NCI-H82 treated with DMSO at 0.1 percent for 48 hours (cell line): ENCODE data around the gene RMDN2.
"Not testable (repeated sequence)": the region's sequence is repeated elsewhere in the genome, so short reads cannot be mapped to it uniquely, and the experiment has no call there.

Experiments
- DNase-seq: peaks from one replicate; lab custom pipeline; 2025; ENCODE audit not compliant: unreplicated experiment; lab: John Stamatoyannopoulos, UW

RMDN2 gene

GRCh38 chr2:37985333-37985732 lies 60.2 kb downstream of the RMDN2 start:
- no peak for DNase-seq

GRCh38 chr2:37987098-37987775 lies 62.1 kb downstream of the RMDN2 start:
- no peak for DNase-seq

GRCh38 chr2:37992601-37993000 lies 67.5 kb downstream of the RMDN2 start:
- no peak for DNase-seq

GRCh38 chr2:37993143-37993542 lies 68.1 kb downstream of the RMDN2 start:
- DNase-seq, result no peak

- no peak for DNase-seq
These were observed 72.5 kb downstream of the RMDN2 start for GRCh38 chr2:37997629-37998028.

GRCh38 chr2:38000485-38001222 lies 75.6 kb downstream of the RMDN2 start:
- DNase-seq, result no peak

GRCh38 chr2:38010187-38010586 lies 85.1 kb downstream of the RMDN2 start:
- DNase-seq, result not testable (repeated sequence)

GRCh38 chr2:38010995-38011394 lies 85.9 kb downstream of the RMDN2 start:
- no peak for DNase-seq

GRCh38 chr2:38013158-38013752 lies 88.2 kb downstream of the RMDN2 start:
- no peak for DNase-seq

- DNase-seq, result no peak
These were observed 91.1 kb downstream of the RMDN2 start for GRCh38 chr2:38016219-38016618.

GRCh38 chr2:38017836-38018235 lies 92.7 kb downstream of the RMDN2 start:
- DNase-seq, result no peak

GRCh38 chr2:38020359-38021069 lies 95.4 kb downstream of the RMDN2 start:
- DNase-seq, result not testable (repeated sequence)

- no peak for DNase-seq
These were observed 96.5 kb downstream of the RMDN2 start for GRCh38 chr2:38021589-38021988.

GRCh38 chr2:38026846-38027245 lies 101.8 kb downstream of the RMDN2 start:
- no peak for DNase-seq

- DNase-seq, result no peak
These were observed 103.7 kb downstream of the RMDN2 start for GRCh38 chr2:38028829-38029228.

- no peak for DNase-seq
These were observed 104.4 kb downstream of the RMDN2 start for GRCh38 chr2:38029512-38029911.

- DNase-seq, result no peak
These were observed 105.7 kb downstream of the RMDN2 start for GRCh38 chr2:38030635-38031355.

- DNase-seq, result no peak
These were observed 107.9 kb downstream of the RMDN2 start for GRCh38 chr2:38032946-38033345.

- no peak for DNase-seq
These were observed 108.6 kb downstream of the RMDN2 start for GRCh38 chr2:38033646-38034045.

GRCh38 chr2:38035968-38036367 lies 110.9 kb downstream of the RMDN2 start:
- DNase-seq, result no peak

GRCh38 chr2:38037325-38037724 lies 112.2 kb downstream of the RMDN2 start:
- DNase-seq, result no peak
